ENCODE results near the gene ZFP28.

ZFP28 gene

GRCh38 chr19:56538761-56539263, at the start of gene ZFP28:
Gene ZFP28 (plus strand): TSS chr19:56538948. CDS start chr19:56539019, 71 bp downstream.
- Histone ChIP-seq H3K36me3 (ENCODE audit: control insufficient read depth in 2 of 2, insufficient read depth in 1 of 2, low read length in 2 of 2) (peaks cover 16 to 37% of the 10 kb centered on the region in 2 experiments), H3K9me3 (ENCODE audit: control insufficient read depth, insufficient read depth, low read depth, low read length) (peaks cover 6% of the 10 kb centered on the region), H3K27ac (ENCODE audit: extremely low read depth, low read depth, low read length) (peak within 1 kb of the TSS; percentile 89), H3K4me3 (ENCODE audit: low read depth, low read length) (peak within 1 kb of the TSS; percentile 84), H3K4me1 (ENCODE audit: control insufficient read depth, insufficient read depth, low read length) (0 out of 2 replicates have a peak, but pooled peaks cover 4% of the 10 kb centered on the region)
- TF ChIP-seq ZNF561 (tag by site-specific recombination; IDR thresholded peaks at IDR 0.05; ENCODE audit: borderline replicate concordance): peak; percentile 68; the same call in 1 of the 2 replicates
- TF ChIP-seq ZNF660 (tag by site-specific recombination; IDR thresholded peaks at IDR 0.05): 0 out of 2 replicates have a peak, but pooled peaks have one; percentile 24
- 0 out of 2 replicates have a peak, but pooled peaks have one; percentile 21 for TF ChIP-seq ZNF677 (tag by site-specific recombination; IDR thresholded peaks at IDR 0.05)
- peak; percentile 52; the same call in 1 of the 2 replicates for TF ChIP-seq ZBTB8A (tag by site-specific recombination; IDR thresholded peaks at IDR 0.05)
- no peak for TF ChIP-seq ZNF473 (tag by site-specific recombination; IDR thresholded peaks at IDR 0.05)
- peak; percentile 69 for TF ChIP-seq ZBTB26 (tag by site-specific recombination; optimal IDR thresholded peaks at IDR 0.05)
- TF ChIP-seq ZNF518A (tag by site-specific recombination; conservative IDR thresholded peaks at IDR 0.05; ENCODE audit: low read depth): no peak
- peak; percentile 37; the same call in 1 of the 2 replicates for TF ChIP-seq ZNF549 (tag by site-specific recombination; IDR thresholded peaks at IDR 0.05)
- peak; percentile 35 for TF ChIP-seq KLF1 (tag by site-specific recombination; IDR thresholded peaks at IDR 0.05)
- TF ChIP-seq ZSCAN30 (tag by site-specific recombination; IDR thresholded peaks at IDR 0.05): peak; percentile 70; the same call in 1 of the 2 replicates
- peak; percentile 20; the same call in 1 of the 2 replicates for TF ChIP-seq ZNF341 (tag by site-specific recombination; IDR thresholded peaks at IDR 0.05; ENCODE audit: low read depth)
- peak; percentile 48; the same call in 1 of the 2 replicates for TF ChIP-seq ZNF610 (tag by site-specific recombination; IDR thresholded peaks at IDR 0.05; ENCODE audit: borderline replicate concordance)
- no peak for TF ChIP-seq REPIN1 (tag by site-specific recombination; IDR thresholded peaks at IDR 0.05; ENCODE audit: low read depth)
- TF ChIP-seq ZNF350 (tag by site-specific recombination; IDR thresholded peaks at IDR 0.05): peak; percentile 14; the same call in 1 of the 2 replicates
- peak; percentile 73 for TF ChIP-seq ZBTB48 (tag by site-specific recombination; IDR thresholded peaks at IDR 0.05)
- TF ChIP-seq, protein P1, sequence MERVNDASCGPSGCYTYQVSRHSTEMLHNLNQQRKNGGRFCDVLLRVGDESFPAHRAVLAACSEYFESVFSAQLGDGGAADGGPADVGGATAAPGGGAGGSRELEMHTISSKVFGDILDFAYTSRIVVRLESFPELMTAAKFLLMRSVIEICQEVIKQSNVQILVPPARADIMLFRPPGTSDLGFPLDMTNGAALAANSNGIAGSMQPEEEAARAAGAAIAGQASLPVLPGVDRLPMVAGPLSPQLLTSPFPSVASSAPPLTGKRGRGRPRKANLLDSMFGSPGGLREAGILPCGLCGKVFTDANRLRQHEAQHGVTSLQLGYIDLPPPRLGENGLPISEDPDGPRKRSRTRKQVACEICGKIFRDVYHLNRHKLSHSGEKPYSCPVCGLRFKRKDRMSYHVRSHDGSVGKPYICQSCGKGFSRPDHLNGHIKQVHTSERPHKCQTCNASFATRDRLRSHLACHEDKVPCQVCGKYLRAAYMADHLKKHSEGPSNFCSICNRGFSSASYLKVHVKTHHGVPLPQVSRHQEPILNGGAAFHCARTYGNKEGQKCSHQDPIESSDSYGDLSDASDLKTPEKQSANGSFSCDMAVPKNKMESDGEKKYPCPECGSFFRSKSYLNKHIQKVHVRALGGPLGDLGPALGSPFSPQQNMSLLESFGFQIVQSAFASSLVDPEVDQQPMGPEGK (tag by site-specific recombination; IDR thresholded peaks at IDR 0.05): 0 out of 2 replicates have a peak, but pooled peaks have one; percentile 33
- TF ChIP-seq PBX3 (CRISPR knock-in tag; IDR thresholded peaks at IDR 0.05): 0 out of 2 replicates have a peak, but pooled peaks have one; percentile 13
- no peak for TF ChIP-seq ZNF391 (tag by site-specific recombination; IDR thresholded peaks at IDR 0.05; ENCODE audit: borderline replicate concordance, low read depth)
- TF ChIP-seq ZNF138 (tag by site-specific recombination; IDR thresholded peaks at IDR 0.05; ENCODE audit: borderline replicate concordance): no peak
- TF ChIP-seq, protein P2, sequence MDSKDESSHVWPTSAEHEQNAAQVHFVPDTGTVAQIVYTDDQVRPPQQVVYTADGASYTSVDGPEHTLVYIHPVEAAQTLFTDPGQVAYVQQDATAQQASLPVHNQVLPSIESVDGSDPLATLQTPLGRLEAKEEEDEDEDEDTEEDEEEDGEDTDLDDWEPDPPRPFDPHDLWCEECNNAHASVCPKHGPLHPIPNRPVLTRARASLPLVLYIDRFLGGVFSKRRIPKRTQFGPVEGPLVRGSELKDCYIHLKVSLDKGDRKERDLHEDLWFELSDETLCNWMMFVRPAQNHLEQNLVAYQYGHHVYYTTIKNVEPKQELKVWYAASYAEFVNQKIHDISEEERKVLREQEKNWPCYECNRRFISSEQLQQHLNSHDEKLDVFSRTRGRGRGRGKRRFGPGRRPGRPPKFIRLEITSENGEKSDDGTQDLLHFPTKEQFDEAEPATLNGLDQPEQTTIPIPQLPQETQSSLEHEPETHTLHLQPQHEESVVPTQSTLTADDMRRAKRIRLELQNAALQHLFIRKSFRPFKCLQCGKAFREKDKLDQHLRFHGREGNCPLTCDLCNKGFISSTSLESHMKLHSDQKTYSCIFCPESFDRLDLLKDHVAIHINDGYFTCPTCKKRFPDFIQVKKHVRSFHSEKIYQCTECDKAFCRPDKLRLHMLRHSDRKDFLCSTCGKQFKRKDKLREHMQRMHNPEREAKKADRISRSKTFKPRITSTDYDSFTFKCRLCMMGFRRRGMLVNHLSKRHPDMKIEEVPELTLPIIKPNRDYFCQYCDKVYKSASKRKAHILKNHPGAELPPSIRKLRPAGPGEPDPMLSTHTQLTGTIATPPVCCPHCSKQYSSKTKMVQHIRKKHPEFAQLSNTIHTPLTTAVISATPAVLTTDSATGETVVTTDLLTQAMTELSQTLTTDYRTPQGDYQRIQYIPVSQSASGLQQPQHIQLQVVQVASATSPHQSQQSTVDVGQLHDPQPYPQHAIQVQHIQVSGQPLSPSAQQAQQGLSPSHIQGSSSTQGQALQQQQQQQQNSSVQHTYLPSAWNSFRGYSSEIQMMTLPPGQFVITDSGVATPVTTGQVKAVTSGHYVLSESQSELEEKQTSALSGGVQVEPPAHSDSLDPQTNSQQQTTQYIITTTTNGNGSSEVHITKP (tag by site-specific recombination; IDR thresholded peaks at IDR 0.05): peak; percentile 87
- TF ChIP-seq ZNF2 (tag by site-specific recombination; IDR thresholded peaks at IDR 0.05): no peak
- no peak; the same call in 1 of the 2 replicates for TF ChIP-seq SCRT1 (tag by site-specific recombination; IDR thresholded peaks at IDR 0.05; ENCODE audit: borderline replicate concordance)
- ChIA-PET POLR2A (interaction anchor here (1.2 kb wide), 1 partner anchor 56 kb away, joined by 5 read pairs; the partner anchor contains the start of gene ZNF71), CTCF (interaction anchor here (0.6 to 1.4 kb wide), 2 partner anchors 23 to 146 kb away, joined by 3 to 6 read pairs; partner anchors contain the start of gene ZNF582)

All from HEK293 (cell line).